ENCODE measurements around the gene IMPG1.

Gene IMPG1

GRCh38 chr6:75893058-75893775 is 179.2 kb downstream of the IMPG1 start:
- DNase-seq (ENCODE audit: low read depth in 2 of 2), result no peak

GRCh38 chr6:75892384-75892783 is 180.1 kb downstream of the IMPG1 start:
- no peak for DNase-seq (ENCODE audit: low read depth in 2 of 2)

GRCh38 chr6:75884822-75885221 is 187.6 kb downstream of the IMPG1 start:
- no peak for DNase-seq (ENCODE audit: low read depth in 2 of 2)

- no peak for DNase-seq (ENCODE audit: low read depth in 2 of 2)
These were observed 189.7 kb downstream of the IMPG1 start for GRCh38 chr6:75882734-75883133.

GRCh38 chr6:75880305-75880704 is 192.2 kb downstream of the IMPG1 start:
- no peak for DNase-seq (ENCODE audit: low read depth in 2 of 2)

- DNase-seq (ENCODE audit: low read depth in 2 of 2), result no peak
These were observed 196.3 kb downstream of the IMPG1 start for GRCh38 chr6:75876152-75876551.

GRCh38 chr6:75874224-75874623 is 198.2 kb downstream of the IMPG1 start:
- DNase-seq (ENCODE audit: low read depth in 2 of 2), result no peak
